Type B pancreatic cell (in vitro differentiated cells): ENCODE results near the gene BICD1. TPM values are rescaled to one million over a fixed set of nuclear protein-coding genes. Genes with fewer than 3 reads are reported as not detected.
"Not testable (repeated sequence)": the region's sequence is repeated elsewhere in the genome, so short reads cannot be mapped to it uniquely, and the experiment has no call there.

Experiments used
- DNase-seq: peaks from one replicate; pipeline ENCODE4 v3.0.0; 2021; ENCODE audit warnings: mixed read lengths; ENCODE audit not compliant: unreplicated experiment; ENCODE audit errors: extremely low spot score
- H3K27ac Mint-ChIP-seq: 2 replicates; pipeline ENCODE4 v1.8.0; 2021; ENCODE audit warnings: mild to moderate bottlenecking, mixed read lengths
- H3K27me3 Mint-ChIP-seq: 2 replicates; pipeline ENCODE4 v1.8.0; 2021; ENCODE audit warnings: mixed read lengths
- H3K36me3 Mint-ChIP-seq: 2 replicates; pipeline ENCODE4 v1.8.0; 2021; ENCODE audit warnings: mixed read lengths
- H3K4me1 Mint-ChIP-seq: one replicate; pipeline ENCODE4 v1.8.0; 2021; ENCODE audit warnings: mixed read lengths; ENCODE audit not compliant: unreplicated experiment
- H3K4me3 Mint-ChIP-seq: 2 replicates; pipeline ENCODE4 v1.8.0; 2021; ENCODE audit warnings: mild to moderate bottlenecking, mixed read lengths
- H3K9me3 Mint-ChIP-seq: 2 replicates; pipeline ENCODE4 v1.8.0; 2021; ENCODE audit warnings: mixed read lengths
- CTCF ChIP-seq: fragments of 200-600 bp; sonication (generic); conservative IDR thresholded peaks from 2 replicates; pipeline ENCODE4 v1.5.0; 2021; ENCODE audit warnings: antibody characterized with exemption, mild to moderate bottlenecking
- total RNA-seq: library from RNA; stranded (reverse); gene quantifications from 2 replicates; pipeline ENCODE4 v1.2.1, GENCODE V29; 2021; ENCODE audit warnings: low replicate concordance

The BICD1 gene
- total RNA-seq, 1 donor from 2014 or later = 37.7 TPM

DNA sequence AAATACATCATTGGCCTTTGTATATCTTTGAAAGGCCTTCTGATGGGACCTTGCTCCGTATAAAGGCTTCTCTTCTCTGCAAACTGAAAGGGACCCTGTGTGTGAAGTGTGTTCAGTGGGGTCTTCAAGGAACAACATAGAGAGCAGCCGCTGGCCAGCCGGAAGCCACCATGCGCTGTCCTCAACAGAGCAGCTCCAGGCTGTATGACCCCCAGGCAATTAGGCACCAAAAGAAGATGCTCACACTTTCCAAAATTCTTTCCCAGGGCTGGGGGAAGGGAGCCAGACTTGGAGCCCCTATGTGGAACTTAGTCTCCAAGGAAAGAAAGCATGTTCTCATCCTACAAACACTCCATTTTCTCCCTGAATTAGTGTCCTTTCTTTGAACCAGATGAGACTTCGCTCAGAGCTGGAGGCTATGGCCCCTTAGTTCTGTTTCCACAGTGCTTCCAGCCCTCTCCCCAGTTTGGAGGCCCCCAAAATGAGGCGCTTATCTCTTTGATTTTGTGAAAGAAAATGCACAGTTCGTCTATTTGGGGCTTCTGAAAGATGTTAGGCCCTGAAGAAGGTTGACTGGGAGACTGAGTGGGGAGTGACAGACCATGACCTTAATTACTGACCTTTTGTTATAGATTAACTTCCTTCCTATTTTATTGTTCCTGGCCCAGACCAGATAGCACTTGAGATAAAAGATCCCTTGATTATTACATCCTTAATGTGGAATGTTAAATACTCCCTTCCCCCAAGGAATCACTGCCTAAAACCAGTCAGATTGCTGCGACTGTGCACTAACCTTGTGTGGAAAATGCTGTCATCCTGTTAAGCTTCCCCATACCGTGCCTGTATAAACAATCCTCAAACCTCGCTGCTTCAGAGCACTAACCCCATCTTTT, 164.4 kb downstream of the BICD1 start:
- no peak for TF ChIP-seq CTCF
- H3K36me3 Mint-ChIP-seq = peaks cover 26% of the 10 kb centered on the region
- peaks cover 23% of the 10 kb centered on the region for H3K4me1 Mint-ChIP-seq
- peak overlapping the region; percentile 86 for H3K27ac Mint-ChIP-seq
- DNase-seq = no peak
- H3K9me3 Mint-ChIP-seq = no peaks in the 10 kb centered on the region
- no peaks in the 10 kb centered on the region for H3K27me3 Mint-ChIP-seq
- H3K4me3 Mint-ChIP-seq = peak overlapping the region; percentile 45

GRCh38 chr12:32272465-32272864, 165.8 kb downstream of the BICD1 start:
- Mint-ChIP-seq H3K9me3 (no peaks in the 10 kb centered on the region), H3K36me3 (peaks cover 26% of the 10 kb centered on the region), H3K4me1 (peaks cover 23% of the 10 kb centered on the region), H3K27me3 (no peaks in the 10 kb centered on the region), H3K27ac (peak overlapping the region; percentile 80), H3K4me3 (no peak overlapping the region)
- DNase-seq = no peak
- no peak for TF ChIP-seq CTCF

- Mint-ChIP-seq H3K27me3 (no peaks in the 10 kb centered on the region), H3K4me3 (peak overlapping the region; percentile 20), H3K36me3 (peaks cover 30% of the 10 kb centered on the region), H3K4me1 (peaks cover 23% of the 10 kb centered on the region), H3K27ac (peak overlapping the region; percentile 80), H3K9me3 (no peaks in the 10 kb centered on the region)
- no peak for TF ChIP-seq CTCF
- DNase-seq = no peak
Observed at GRCh38 chr12:32273063-32273522, 166.4 kb downstream of the BICD1 start.

DNA sequence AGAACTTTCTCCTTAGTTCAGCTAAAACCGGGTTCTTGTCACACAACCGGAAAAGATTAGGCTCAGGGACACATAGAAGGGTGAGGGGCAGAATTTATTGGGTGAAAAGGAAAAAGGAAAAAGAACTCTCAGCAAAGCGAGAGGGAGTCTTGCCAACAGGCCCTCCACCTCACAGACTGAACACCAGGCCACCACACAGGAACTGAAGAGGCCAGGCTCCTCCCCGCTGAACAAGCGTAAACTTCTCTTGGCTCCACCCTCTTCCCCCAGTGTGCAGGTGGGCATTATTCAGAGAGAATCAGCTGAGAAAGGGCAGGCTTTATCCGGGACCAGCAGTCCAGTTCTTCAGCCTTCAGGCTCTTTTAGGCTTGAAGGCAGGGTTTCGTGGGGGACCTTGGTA, 167.1 kb downstream of the BICD1 start:
- no peak for DNase-seq
- Mint-ChIP-seq H3K27ac (peak overlapping the region; percentile 80), H3K4me1 (peaks cover 23% of the 10 kb centered on the region), H3K36me3 (peaks cover 33% of the 10 kb centered on the region), H3K9me3 (no peaks in the 10 kb centered on the region), H3K27me3 (no peaks in the 10 kb centered on the region), H3K4me3 (no peak overlapping the region)
- TF ChIP-seq CTCF = no peak

DNA sequence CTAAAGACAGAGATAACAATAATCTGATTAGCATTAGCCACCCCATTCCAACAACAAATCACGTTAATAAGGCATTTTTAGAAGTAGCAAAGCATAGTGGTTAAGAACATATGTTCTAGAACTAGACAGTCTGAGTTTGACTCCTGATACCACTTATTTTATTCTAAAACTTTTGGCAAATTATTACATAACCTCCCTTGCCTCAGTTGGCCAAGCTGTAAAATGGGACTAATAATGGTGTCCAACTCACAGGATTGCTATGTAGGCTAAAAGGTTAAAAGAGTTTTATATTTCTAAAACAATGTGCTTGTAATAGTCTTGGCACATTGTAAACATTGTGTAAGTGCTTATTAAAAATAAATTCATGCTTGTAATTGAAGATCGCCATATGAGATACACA, 168.0 kb downstream of the BICD1 start:
- H3K4me1 Mint-ChIP-seq = peaks cover 23% of the 10 kb centered on the region
- H3K9me3 Mint-ChIP-seq = peaks cover 3% of the 10 kb centered on the region
- no peak overlapping the region for H3K4me3 Mint-ChIP-seq
- no peak for TF ChIP-seq CTCF
- DNase-seq = no peak
- peaks cover 33% of the 10 kb centered on the region for H3K36me3 Mint-ChIP-seq
- no peaks in the 10 kb centered on the region for H3K27me3 Mint-ChIP-seq
- no peak overlapping the region for H3K27ac Mint-ChIP-seq

- not testable (repeated sequence) for H3K9me3 Mint-ChIP-seq, H3K4me3 Mint-ChIP-seq, H3K27me3 Mint-ChIP-seq, H3K27ac Mint-ChIP-seq, DNase-seq
- Mint-ChIP-seq H3K36me3 (peaks cover 36% of the 10 kb centered on the region), H3K4me1 (peaks cover 23% of the 10 kb centered on the region)
Observed at GRCh38 chr12:32275520-32275919, 168.9 kb downstream of the BICD1 start.
